H1 (cell line): ENCODE data around the gene RFT1. TPM values are rescaled to one million over a fixed set of nuclear protein-coding genes. Genes with fewer than 3 reads are reported as not detected.

Source experiments
- CTCF ChIA-PET: fragments of 300-600 bp; sonication (Branson Sonifier 250); formaldehyde crosslinking; loops from one replicate; lab custom pipeline; 2021; ENCODE audit not compliant: partially characterized antibody; lab: Charles Lee
- POLR2A ChIA-PET: fragments of 300-600 bp; sonication (Branson Sonifier 250); formaldehyde crosslinking; loops from one replicate; lab custom pipeline; 2021; ENCODE audit warnings: inconsistent platforms; ENCODE audit not compliant: partially characterized antibody; lab: Charles Lee
- DNase-seq, 2 experiments: peaks; one replicate each; pipeline versions ENCODE4 v3.0.0 to v3.0.0-alpha.2; 2010 to 2022; ENCODE audit warnings: low spot score in 2 of 2, low read depth in 1 of 2, mixed read lengths in 1 of 2
- FAIRE-seq: peaks from 2 replicates; lab custom pipeline; 2011; peaks lifted over from hg19 to GRCh38; lab: Jason Lieb, UNC
- H2AFZ ChIP-seq: 2 replicates; pipeline ENCODE4 v1.8.1; 2012; ENCODE audit warnings: low read length, inconsistent platforms
- H2AK5ac ChIP-seq: 2 replicates; pipeline ENCODE4 v1.6.1; 2013; ENCODE audit warnings: low read depth, low read length
- H2BK120ac ChIP-seq: replicated peaks from 2 replicates; pipeline ENCODE3; 2013; ENCODE audit warnings: low read depth, low read length, inconsistent platforms
- H2BK12ac ChIP-seq: 2 replicates; pipeline ENCODE4 v1.6.1; 2013; ENCODE audit warnings: low read depth, low read length
- H2BK15ac ChIP-seq: 2 replicates; pipeline ENCODE4 v1.6.1; 2013; ENCODE audit warnings: low read length
- H2BK20ac ChIP-seq: 2 replicates; pipeline ENCODE4 v1.6.1; 2013; ENCODE audit warnings: low read length
- H2BK5ac ChIP-seq: 2 replicates; pipeline ENCODE4 v1.6.1; 2013; ENCODE audit warnings: low read depth, low read length
- H3K14ac ChIP-seq: 2 replicates; pipeline ENCODE4 v1.6.1; 2013; ENCODE audit warnings: inconsistent platforms; ENCODE audit not compliant: insufficient read length
- H3K18ac ChIP-seq: 2 replicates; pipeline ENCODE4 v1.6.1; 2013; ENCODE audit warnings: low read length; ENCODE audit errors: extremely low read depth
- H3K23ac ChIP-seq: 2 replicates; pipeline ENCODE4 v1.6.1; 2013; ENCODE audit warnings: inconsistent platforms; ENCODE audit not compliant: insufficient read length
- H3K23me2 ChIP-seq: 2 replicates; pipeline ENCODE4 v1.6.1; 2013; ENCODE audit warnings: low read depth, low read length
- H3K27ac ChIP-seq: 2 replicates; pipeline ENCODE4 v1.6.1; 2011; ENCODE audit warnings: low read depth, low read length, inconsistent platforms
- H3K27me3 ChIP-seq, 4 experiments: replicated peaks in 1 of 4; 1 replicate in 1 of 4; 2 replicates in 3 of 4; pipeline versions ENCODE4 v1.6.1 to v1.8.1; 2011 to 2013; ENCODE audit warnings: low read length in 3 of 4, mild to moderate bottlenecking in 3 of 4, inconsistent platforms in 2 of 4, mixed read lengths in 2 of 4, moderate library complexity in 1 of 4; ENCODE audit not compliant: control insufficient read depth in 3 of 4, insufficient read depth in 3 of 4; ENCODE audit errors: extremely low read depth in 1 of 4
- H3K36me3 ChIP-seq, 4 experiments: 2 replicates each; pipeline versions ENCODE4 v1.6.1 to v1.8.1; 2011 to 2013; ENCODE audit warnings: mild to moderate bottlenecking in 4 of 4, low read length in 3 of 4, moderate library complexity in 2 of 4, control low read depth in 1 of 4, inconsistent platforms in 1 of 4; ENCODE audit not compliant: insufficient read depth in 4 of 4, control insufficient read depth in 2 of 4
- H3K4ac ChIP-seq: replicated peaks from 2 replicates; pipeline ENCODE3; 2013; ENCODE audit warnings: low read length, low read depth, mixed read lengths, inconsistent platforms; ENCODE audit not compliant: insufficient read length
- H3K4me1 ChIP-seq, 4 experiments: replicated peaks in 1 of 4; 1 replicate in 1 of 4; 2 replicates in 3 of 4; pipeline versions ENCODE4 v1.6.1 to v1.8.1; 2011 to 2013; ENCODE audit warnings: low read length in 3 of 4, inconsistent platforms in 2 of 4, mixed read lengths in 1 of 4; ENCODE audit not compliant: insufficient read depth in 4 of 4, control insufficient read depth in 3 of 4
- H3K4me2 ChIP-seq, 2 experiments: 2 replicates each; pipeline versions ENCODE4 v1.6.1 to v1.8.1; 2011 to 2013; ENCODE audit warnings: low read depth in 2 of 2, low read length in 2 of 2, control low read depth in 1 of 2, inconsistent platforms in 1 of 2, mild to moderate bottlenecking in 1 of 2; ENCODE audit not compliant: insufficient read depth in 1 of 2
- H3K4me3 ChIP-seq, 4 experiments: fragments of 200-600, 300-600 bp in 1 of 4; sonication (generic), shearing (Covaris generic), sonication (Bioruptor Twin) in 1 of 4; 2 replicates each; pipeline versions ENCODE4 v1.5.1 to v1.8.1; 2011 to 2016; ENCODE audit warnings: low read length in 4 of 4, low read depth in 3 of 4, control low read depth in 2 of 4, inconsistent platforms in 2 of 4, mild to moderate bottlenecking in 2 of 4, mixed read lengths in 1 of 4, moderate library complexity in 1 of 4; ENCODE audit not compliant: insufficient read depth in 2 of 4; ENCODE audit errors: extremely low read depth in 1 of 4
- H3K56ac ChIP-seq: replicated peaks from 2 replicates; pipeline ENCODE3; 2013; ENCODE audit warnings: low read depth, mild to moderate bottlenecking, mixed read lengths, low read length, inconsistent platforms; ENCODE audit not compliant: insufficient read length
- H3K79me1 ChIP-seq: 2 replicates; pipeline ENCODE4 v1.6.1; 2013; ENCODE audit warnings: low read depth, low read length, control low read depth
- H3K79me2 ChIP-seq, 2 experiments: 2 replicates each; pipeline versions ENCODE4 v1.6.1 to v1.8.1; 2012 to 2013; ENCODE audit warnings: low read length in 2 of 2, mild to moderate bottlenecking in 2 of 2, inconsistent platforms in 1 of 2; ENCODE audit not compliant: insufficient read depth in 2 of 2, control insufficient read depth in 1 of 2
- H3K9ac ChIP-seq, 4 experiments: replicated peaks in 1 of 4; 1 replicate in 1 of 4; 2 replicates in 3 of 4; pipeline versions ENCODE4 v1.6.1 to v1.8.1; 2011 to 2013; ENCODE audit warnings: low read depth in 3 of 4, low read length in 3 of 4, control low read depth in 2 of 4, mild to moderate bottlenecking in 2 of 4, moderate library complexity in 2 of 4, inconsistent platforms in 1 of 4; ENCODE audit errors: extremely low read depth in 1 of 4
- H3K9me3 ChIP-seq, 2 experiments: 2 replicates each; pipeline versions ENCODE4 v1.6.1 to v1.8.1; 2012 to 2013; ENCODE audit warnings: mild to moderate bottlenecking in 2 of 2, moderate library complexity in 2 of 2, control low read depth in 1 of 2, inconsistent platforms in 1 of 2, low read depth in 1 of 2, low read length in 1 of 2, mixed read lengths in 1 of 2; ENCODE audit not compliant: insufficient read depth in 2 of 2
- H4K20me1 ChIP-seq, 2 experiments: replicated peaks in 1 of 2; 2 replicates each; pipeline versions ENCODE3 to v1.8.1; 2011 to 2013; ENCODE audit warnings: inconsistent platforms in 2 of 2, low read length in 2 of 2, mild to moderate bottlenecking in 1 of 2; ENCODE audit not compliant: insufficient read depth in 2 of 2, control insufficient read depth in 1 of 2
- H4K5ac ChIP-seq: 2 replicates; pipeline ENCODE4 v1.6.1; 2013; ENCODE audit warnings: low read length, low read depth, mixed read lengths, inconsistent platforms; ENCODE audit not compliant: insufficient read length
- H4K8ac ChIP-seq: 2 replicates; pipeline ENCODE4 v1.8.0; 2013; ENCODE audit warnings: mild to moderate bottlenecking, moderate library complexity, low read length, inconsistent platforms; ENCODE audit not compliant: insufficient read depth; ENCODE audit errors: extremely low read depth
- H4K91ac ChIP-seq: replicated peaks from 2 replicates; pipeline ENCODE3; 2013; ENCODE audit warnings: low read length, mixed read lengths, inconsistent platforms; ENCODE audit not compliant: insufficient read length
- ATF2 ChIP-seq: IDR thresholded peaks from 2 replicates; pipeline ENCODE4 v1.6.1; 2012; ENCODE audit warnings: low read length, inconsistent platforms
- E2F6 ChIP-seq: IDR thresholded peaks from 2 replicates; pipeline ENCODE4 v1.6.1; 2012; ENCODE audit warnings: inconsistent platforms
- EZH2 ChIP-seq: fragments of 200-600 bp; sonication (generic); IDR thresholded peaks from 2 replicates; pipeline ENCODE4 v1.7.1; 2012; ENCODE audit warnings: low read depth, mild to moderate bottlenecking, moderate library complexity, low read length, inconsistent platforms; ENCODE audit not compliant: severe bottlenecking
- HDAC2 ChIP-seq, 2 experiments: fragments of 300-600 bp in 1 of 2; sonication (generic) in 1 of 2; IDR thresholded peaks; 2 replicates each; pipeline ENCODE4 v1.6.1; 2011 to 2012; ENCODE audit warnings: low read depth in 2 of 2, low read length in 2 of 2, mild to moderate bottlenecking in 2 of 2, moderate library complexity in 2 of 2, borderline replicate concordance in 1 of 2, inconsistent platforms in 1 of 2
- JUN ChIP-seq: IDR thresholded peaks from 2 replicates; pipeline ENCODE4 v1.6.1; 2011; ENCODE audit warnings: low read depth, mild to moderate bottlenecking, improper control_type of control experiment, low read length
- POLR2A ChIP-seq, 2 experiments: IDR thresholded peaks; 1 replicate in 1 of 2; 2 replicates in 1 of 2; pipeline ENCODE4 v1.6.1; 2011; ENCODE audit warnings: low read depth in 2 of 2, low read length in 2 of 2, mild to moderate bottlenecking in 2 of 2; ENCODE audit errors: control extremely low read depth in 1 of 2
- SIX5 ChIP-seq: IDR thresholded peaks from 2 replicates; pipeline ENCODE4 v1.6.1; 2011; ENCODE audit warnings: mild to moderate bottlenecking, low read depth, low read length
- ZNF274 ChIP-seq: IDR thresholded peaks from 2 replicates; pipeline ENCODE4 v1.7.0; 2012; ENCODE audit warnings: low read length, borderline replicate concordance; ENCODE audit errors: extremely low read depth
- WGBS, 2 experiments: shearing (Covaris generic) in 1 of 2; methylation state at CpG; one replicate each; pipeline versions ENCODE4 v1.1.6 to v1.1.7; 2013 to 2015; ENCODE audit warnings: low lambda C conversion rate in 2 of 2, mixed read lengths in 2 of 2, inconsistent platforms in 1 of 2, low coverage in 1 of 2, missing lambda C conversion rate in 1 of 2; ENCODE audit not compliant: insufficient replicate concordance in 2 of 2, insufficient coverage in 1 of 2, insufficient read length in 1 of 2; ENCODE audit errors: extremely low coverage in 1 of 2, missing lambda C conversion rate in 1 of 2; 5-methylcytosine and 5-hydroxymethylcytosine counted together
- polyA plus RNA-seq, 7 experiments: library from polyadenylated mRNA; depleted of rRNA in 3 of 7; stranded (reverse) in 5 of 7; unstranded in 2 of 7; fragments of >200 nt in 5 of 7; fragments of 200-250 nt in 2 of 7; gene quantifications; 1 replicate in 5 of 7; 2 replicates in 1 of 7; 4 replicates in 1 of 7; pipeline versions ENCODE4 v1.2.1 to v1.2.3, GENCODE V29; 2011 to 2013; ENCODE audit warnings: missing spikeins in 2 of 7, mixed read lengths in 2 of 7
- total RNA-seq: library from RNA; stranded (reverse); fragmentation: NEBNext Ultra II Directional; extraction: Animal tissue kit (Norgen Biotek cat#: 25700); gene quantifications from 2 replicates; pipeline ENCODE4 v1.2.1, GENCODE V29; 2021

The RFT1 gene
- total and polyA plus RNA-seq, 2 of the 8 experiments (the other 6 are each of a cell fraction or from before 2014, with no cell fraction given): 27.7 to 42.4 TPM

GRCh38 chr3:53146319-53146891, 16.2 kb upstream of the RFT1 start:
- Histone ChIP-seq H2AK5ac (no peak overlapping the region), H2BK12ac (no peak overlapping the region), H2BK20ac (peak overlapping the region; percentile 61; the same call in 1 of the 2 replicates), H3K18ac (no peak overlapping the region), H3K23ac (no peak overlapping the region), H3K14ac (no peak overlapping the region), H4K8ac (no peak overlapping the region), H3K4ac (no peak overlapping the region), H4K20me1 (no peaks in the 10 kb centered on the region), H3K4me3 (no peak overlapping the region), H2AFZ (0 out of 2 replicates have a peak overlapping the region, but pooled peaks have one; percentile 7), H4K5ac (no peak overlapping the region), H3K27ac (no peak overlapping the region), H3K23me2 (no peaks in the 10 kb centered on the region), H3K4me2 (no peak overlapping the region), H3K27me3 (no peaks in the 10 kb centered on the region), H2BK5ac (no peak overlapping the region), H3K56ac (no peak overlapping the region), H2BK15ac (no peak overlapping the region), H3K79me1 (no peaks in the 10 kb centered on the region), H3K79me2 (no peaks in the 10 kb centered on the region), H3K4me1 (no peaks in the 10 kb centered on the region; a peak in 1 of 7 replicates), H2BK120ac (no peak overlapping the region), H4K91ac (no peak overlapping the region), H3K36me3 (no peaks in the 10 kb centered on the region), H3K9me3 (no peaks in the 10 kb centered on the region), H3K9ac (no peak overlapping the region)
- WGBS, 2 experiments: 82% methylated on average over 7 of the region's 7 CpGs; no CpG with 5 or more reads in 1 of the 2 experiments
- CTCF ChIA-PET: interaction anchor here (1.4 to 2.2 kb wide), 6 partner anchors 9 to 50 kb away, joined by 5 to 10 read pairs (median 6); no protein-coding TSS in a partner anchor
- FAIRE-seq (no peak), DNase-seq (no peak)
- POLR2A ChIA-PET: interaction anchor here (1.8 kb wide), 1 partner anchor 13 kb away, joined by 4 read pairs; no protein-coding TSS in a partner anchor
- no peak for TF ChIP-seq ZNF274
- TF ChIP-seq HDAC2 (IDR thresholded peaks at IDR 0.05; ENCODE audit: borderline replicate concordance in 1 of 2, low read depth in 2 of 2, low read length in 2 of 2): no peak
- TF ChIP-seq JUN: no peak
- TF ChIP-seq E2F6: no peak
- no peak for TF ChIP-seq POLR2A (IDR thresholded peaks at IDR 0.05; ENCODE audit: control extremely low read depth in 1 of 2, low read depth in 2 of 2, low read length in 2 of 2)
- no peak for TF ChIP-seq SIX5
- TF ChIP-seq ATF2: no peak
- no peak for TF ChIP-seq EZH2
